SW480 (cell line): ENCODE measurements around the gene CSNK2B.

Source experiments
- DNase-seq: peaks from one replicate; pipeline ENCODE4 v3.0.0-alpha.2; 2016; ENCODE audit warnings: low spot score

CSNK2B gene

GRCh38 chr6:31636698-31637596 is 28.9 kb upstream of the CSNK2B start:
- DNase-seq = no peak

- DNase-seq = no peak
Observed at GRCh38 chr6:31639043-31639442, 26.8 kb upstream of the CSNK2B start.

- no peak for DNase-seq
Observed at GRCh38 chr6:31639449-31639861, 26.4 kb upstream of the CSNK2B start.

- DNase-seq = no peak
Observed at GRCh38 chr6:31640612-31641011, 25.3 kb upstream of the CSNK2B start.

GRCh38 chr6:31641370-31641769 is 24.5 kb upstream of the CSNK2B start:
- DNase-seq = no peak

- no peak for DNase-seq
Observed at GRCh38 chr6:31642798-31643570, 22.9 kb upstream of the CSNK2B start.

- no peak for DNase-seq
Observed at GRCh38 chr6:31643818-31644454, 21.9 kb upstream of the CSNK2B start.

- DNase-seq = no peak
Observed at GRCh38 chr6:31645325-31645724, 20.6 kb upstream of the CSNK2B start.

- peak; percentile 77 for DNase-seq
Observed at GRCh38 chr6:31651602-31652191, 14.2 kb upstream of the CSNK2B start.

GRCh38 chr6:31652925-31653724 is 12.8 kb upstream of the CSNK2B start:
- DNase-seq = peak; percentile 88

- no peak for DNase-seq
Observed at GRCh38 chr6:31654574-31655348, 11.1 kb upstream of the CSNK2B start.

GRCh38 chr6:31655349-31656237 is 10.3 kb upstream of the CSNK2B start, which contains the start of gene APOM:
APOM (plus strand) TSS chr6:31655894; CDS start chr6:31655967, 73 bp downstream.
- no peak for DNase-seq

- DNase-seq = no peak
Observed at GRCh38 chr6:31657406-31658157, 8.3 kb upstream of the CSNK2B start.

GRCh38 chr6:31658158-31658688 is 7.7 kb upstream of the CSNK2B start:
- no peak for DNase-seq

- DNase-seq = no peak
Observed at GRCh38 chr6:31658983-31659648, 6.8 kb upstream of the CSNK2B start.

- DNase-seq = no peak
Observed at GRCh38 chr6:31659649-31660380, 6.1 kb upstream of the CSNK2B start.
